ENCODE results near the gene ACER2.
"Not testable (repeated sequence)": the region's sequence is repeated elsewhere in the genome, so short reads cannot be mapped to it uniquely, and the experiment has no call there.

The ACER2 gene

DNA sequence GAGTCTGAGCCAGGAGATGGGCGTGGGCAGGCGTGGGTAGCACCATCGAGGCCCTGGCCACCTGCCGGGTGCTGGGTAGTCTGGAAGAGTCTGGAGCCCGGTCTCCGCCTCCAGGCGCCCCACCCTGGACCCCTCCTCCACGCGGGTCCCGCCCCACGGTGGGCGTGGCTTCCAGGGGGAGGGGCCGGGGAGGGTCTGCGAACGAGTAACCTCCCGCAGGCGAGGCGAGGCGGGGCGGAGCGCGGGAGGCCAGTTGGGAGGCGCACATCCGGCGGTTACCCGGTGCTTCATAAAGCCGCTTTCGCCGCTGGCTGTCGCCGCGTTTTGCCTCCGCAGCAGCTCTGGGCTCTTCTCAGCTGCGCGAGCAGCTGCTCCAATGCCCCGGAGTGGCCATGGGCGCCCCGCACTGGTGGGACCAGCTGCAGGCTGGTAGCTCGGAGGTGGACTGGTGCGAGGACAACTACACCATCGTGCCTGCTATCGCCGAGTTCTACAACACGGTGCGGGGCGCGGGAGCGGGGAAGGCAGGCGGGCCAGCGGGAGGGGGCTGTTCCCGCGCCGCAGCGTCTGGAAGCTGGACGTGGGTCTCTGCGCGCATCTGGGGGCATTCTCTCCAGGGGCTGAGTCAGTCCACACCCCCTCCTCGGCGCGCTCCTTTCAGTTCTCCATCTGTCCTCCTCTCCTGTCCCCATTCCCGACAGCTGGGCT is at the start of gene ACER2:
TSS of gene ACER2 (plus strand) at position 317 of the 708 bp plus-strand sequence. CDS start at position 393, 76 bp downstream.
- FAIRE-seq = no peak

DNA sequence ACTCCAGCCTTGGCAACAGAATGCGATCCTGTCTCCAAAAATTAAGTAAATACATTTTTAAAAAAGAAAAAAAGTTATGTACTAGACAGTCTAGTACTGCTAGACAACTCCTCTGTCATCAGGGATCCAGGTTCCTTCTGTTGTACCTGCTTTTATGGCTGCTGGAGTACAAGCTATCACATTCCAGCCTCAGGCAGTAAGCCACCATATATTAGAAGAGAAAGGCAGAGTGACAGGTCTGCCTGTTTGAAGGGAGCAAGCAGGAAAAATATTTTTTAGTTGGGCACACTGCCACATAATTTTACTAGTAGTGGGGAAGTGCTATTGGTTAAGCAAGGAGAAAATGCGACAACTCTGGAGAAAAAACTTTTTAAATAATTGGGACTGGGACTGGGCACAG is 39.7 kb upstream of the ACER2 start:
- no peak for FAIRE-seq

DNA sequence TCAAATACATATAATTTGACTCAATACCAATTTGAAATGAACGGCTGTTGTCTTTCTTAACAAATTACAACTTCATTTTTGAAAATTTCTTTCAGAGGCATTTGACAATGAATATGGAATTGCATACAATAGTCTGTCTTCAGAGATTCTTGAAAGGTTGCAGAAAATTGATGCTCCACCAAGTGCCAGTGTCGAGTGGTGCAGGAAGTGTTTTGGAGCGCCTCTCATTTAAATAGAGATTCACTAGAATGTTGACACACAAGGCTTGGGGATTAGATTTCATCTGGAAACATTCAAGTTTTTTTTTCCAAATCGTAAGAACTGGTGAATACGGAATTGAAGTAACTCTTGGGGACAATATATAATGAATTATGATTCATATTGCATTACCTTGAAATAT is 36.9 kb upstream of the ACER2 start:
- no peak for FAIRE-seq

DNA sequence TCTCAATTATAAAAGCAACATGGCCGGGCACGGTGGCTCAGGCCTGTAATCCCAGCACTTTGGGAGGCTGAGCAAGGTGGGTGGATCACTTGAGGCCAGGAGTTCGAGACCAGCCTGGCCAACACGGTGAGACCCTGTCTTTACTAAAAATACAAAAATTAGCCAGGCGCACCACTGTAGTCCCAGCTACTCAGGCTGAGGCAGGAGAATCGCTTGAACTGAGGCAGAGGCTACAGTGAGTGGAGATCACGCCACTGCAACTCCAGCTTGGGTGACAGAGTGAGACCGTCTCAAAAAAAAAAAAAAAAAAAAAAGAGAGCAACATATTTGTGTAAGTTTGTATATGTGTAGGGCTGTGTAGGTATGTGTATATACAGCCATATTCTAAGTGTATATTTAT is 36.2 kb upstream of the ACER2 start:
- FAIRE-seq = no peak

DNA sequence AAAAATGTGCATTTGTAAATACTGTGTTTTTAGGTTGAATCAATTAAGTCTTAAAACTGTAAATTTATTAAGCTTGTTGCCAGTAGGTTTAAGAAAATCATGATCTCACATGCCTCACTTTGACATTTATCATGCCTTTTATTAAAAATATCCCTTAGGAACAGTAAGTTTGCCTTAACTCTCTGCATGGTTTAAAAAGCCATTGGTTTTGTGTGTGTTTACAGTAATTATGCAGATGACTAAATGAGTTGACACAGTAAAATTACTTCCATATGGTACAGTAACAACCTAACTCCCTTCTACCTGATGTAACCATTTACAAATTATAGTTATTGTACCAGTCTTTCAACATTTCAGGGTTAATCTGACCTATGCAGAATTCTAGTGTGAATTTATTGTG is 35.3 kb upstream of the ACER2 start:
- FAIRE-seq = peak; percentile 31

- FAIRE-seq = no peak
These were observed 33.3 kb upstream of the ACER2 start for GRCh38 chr9:19375538-19375937.

- FAIRE-seq = no peak
These were observed 31.9 kb upstream of the ACER2 start for GRCh38 chr9:19376931-19377330.

GRCh38 chr9:19378164-19378563 is 30.6 kb upstream of the ACER2 start:
- FAIRE-seq = no peak

- no peak for FAIRE-seq
These were observed 30.2 kb upstream of the ACER2 start for GRCh38 chr9:19378647-19379046.

- no peak for FAIRE-seq
These were observed 29.5 kb upstream of the ACER2 start for GRCh38 chr9:19379283-19379682.

- FAIRE-seq = no peak
These were observed 29.1 kb upstream of the ACER2 start for GRCh38 chr9:19379697-19380046.

- FAIRE-seq = no peak
These were observed 28.1 kb upstream of the ACER2 start for GRCh38 chr9:19380826-19381075.

DNA sequence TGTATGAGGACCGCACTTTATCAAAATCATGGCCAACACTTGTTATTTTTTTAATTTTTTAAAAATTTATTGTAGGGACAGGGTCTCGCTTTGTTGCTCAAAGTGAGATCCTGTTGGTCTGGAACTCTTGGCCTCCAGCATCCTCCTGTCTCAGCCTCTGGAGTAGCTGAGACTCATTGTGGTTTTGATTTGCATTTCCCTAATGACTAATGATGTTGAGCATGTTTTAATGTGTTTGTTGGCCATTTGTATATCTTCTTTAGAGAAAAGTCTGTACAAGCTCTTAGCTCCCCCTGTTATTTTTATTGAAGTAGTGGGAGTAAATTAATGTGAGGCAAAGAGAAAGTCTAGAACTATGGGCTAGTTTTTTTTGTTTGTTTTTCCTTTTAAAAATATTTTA is 27.2 kb upstream of the ACER2 start:
- FAIRE-seq = peak; percentile 15

DNA sequence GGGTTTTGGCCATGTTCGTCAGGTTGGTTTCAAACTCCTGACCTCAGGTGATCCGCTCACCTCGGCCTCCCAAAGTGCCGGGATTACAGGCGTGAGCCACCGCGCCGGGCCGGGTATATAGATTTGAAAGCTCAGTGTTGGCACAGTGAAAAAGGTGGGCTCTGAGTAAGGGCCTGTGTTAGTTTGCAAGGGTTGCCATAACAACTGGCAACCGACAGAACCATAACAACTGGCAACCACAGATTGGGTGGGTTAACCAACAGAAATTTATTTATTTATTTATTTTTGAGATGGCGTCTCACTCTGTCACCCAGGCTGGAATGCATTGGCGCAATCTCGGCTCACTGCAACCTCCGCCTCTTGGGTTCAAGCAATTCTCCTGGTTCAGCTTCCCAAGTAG is 23.6 kb upstream of the ACER2 start:
- not testable (repeated sequence) for FAIRE-seq

- FAIRE-seq = no peak
These were observed 22.9 kb upstream of the ACER2 start for GRCh38 chr9:19385786-19386501.

- no peak for FAIRE-seq
These were observed 22.2 kb upstream of the ACER2 start for GRCh38 chr9:19386502-19387044.

DNA sequence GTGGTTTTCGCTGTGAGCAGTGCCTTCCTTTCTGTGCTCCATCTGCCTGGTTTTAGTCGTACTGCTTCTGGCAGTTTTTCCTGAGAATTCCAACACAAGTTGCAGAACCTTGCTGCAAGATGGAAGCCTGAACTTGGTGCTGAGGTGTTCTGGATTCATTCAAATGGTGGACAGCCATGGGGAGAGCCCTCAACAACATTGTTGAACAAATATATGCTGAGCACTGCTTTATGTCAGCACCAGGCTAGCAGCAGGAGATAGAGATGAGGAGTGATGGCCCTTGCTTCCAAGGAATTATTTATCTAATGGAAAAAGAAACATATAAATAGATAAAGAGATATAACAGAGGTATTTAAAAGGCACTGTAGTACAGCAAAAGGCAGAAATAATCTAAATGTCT is 21.5 kb upstream of the ACER2 start:
- no peak for FAIRE-seq

DNA sequence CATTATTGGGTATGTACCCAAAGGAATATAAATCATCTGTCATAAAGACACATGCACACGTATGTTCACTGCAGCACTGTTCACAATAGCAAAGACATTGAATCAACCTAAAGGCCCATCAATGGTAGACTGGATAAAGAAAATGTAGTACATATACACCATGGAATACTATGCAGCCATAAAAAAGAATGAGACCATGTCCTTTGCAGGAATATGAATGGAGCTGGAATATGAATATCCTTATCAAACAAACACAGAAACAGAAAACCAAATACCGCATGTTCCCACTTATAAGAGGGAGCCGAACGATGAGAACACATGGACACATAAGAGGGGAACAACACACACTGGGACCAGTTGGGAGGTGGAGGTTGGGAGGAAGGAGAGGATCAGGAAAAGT is 19.3 kb upstream of the ACER2 start:
- FAIRE-seq = not testable (repeated sequence)

GRCh38 chr9:19397845-19398244 is 11.0 kb upstream of the ACER2 start:
- FAIRE-seq = no peak

DNA sequence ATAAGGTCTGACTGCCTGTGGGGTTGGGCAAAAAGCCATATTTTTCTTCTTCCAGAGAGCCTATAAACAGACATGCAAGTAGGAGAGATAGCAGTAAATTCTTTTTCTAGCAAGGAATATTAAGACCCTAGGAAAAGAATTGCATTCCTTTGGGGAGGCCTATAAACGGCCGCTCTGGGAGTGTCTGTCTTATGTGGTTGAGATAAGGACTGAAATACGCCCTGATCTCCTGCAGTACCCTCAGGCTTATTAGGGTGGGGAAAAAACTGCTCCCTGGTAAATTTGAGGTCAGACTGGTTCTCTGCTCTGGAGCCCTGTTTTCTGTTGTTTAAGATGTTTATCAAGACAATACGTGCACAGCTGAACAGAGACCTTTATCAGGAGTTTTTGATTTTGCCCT is 5.6 kb upstream of the ACER2 start:
- not testable (repeated sequence) for FAIRE-seq

GRCh38 chr9:19404283-19405075 is 4.3 kb upstream of the ACER2 start:
- no peak for FAIRE-seq

DNA sequence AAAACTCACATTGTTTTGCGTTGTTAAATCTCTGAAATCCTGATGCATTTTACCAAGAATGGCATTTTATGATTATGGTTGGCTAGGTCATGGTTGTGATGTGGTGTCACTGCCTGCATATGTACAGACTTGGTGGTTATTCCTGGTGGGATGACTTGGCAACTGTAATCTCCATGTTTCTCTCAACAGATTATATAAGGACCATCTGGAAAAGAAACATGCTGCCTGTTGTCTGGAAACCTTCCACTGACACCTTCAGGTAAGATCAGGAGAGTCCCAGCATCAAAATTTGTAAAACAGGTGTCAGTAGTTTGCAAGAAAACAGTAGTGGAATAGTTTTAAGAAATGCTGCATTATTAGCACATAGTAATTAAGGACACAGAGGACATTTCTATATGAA is 3.0 kb upstream of the ACER2 start:
- FAIRE-seq = no peak

- FAIRE-seq = no peak
These were observed 505 bp upstream of the ACER2 start for GRCh38 chr9:19408316-19408692.

All from endometrium (tissue), 2 donors.